Mucosa of gallbladder (tissue), 1 donor: ENCODE data around the gene GIGYF1. TPM values are rescaled to one million over a fixed set of nuclear protein-coding genes. Genes with fewer than 3 reads are reported as not detected.

Experiments
- DNase-seq: peaks from one replicate; pipeline ENCODE4 v3.0.0-alpha.2; 2020; ENCODE audit warnings: low spot score
- total RNA-seq: library from RNA; stranded (reverse); gene quantifications from one replicate; pipeline ENCODE4 v1.2.1, GENCODE V29; 2021
- donor health status: DM: no; HTN: no; CAD: no.

GIGYF1 gene
- total RNA-seq, 1 donor from 2014 or later: 56.2 TPM

- no peak for DNase-seq
Measured at GRCh38 chr7:100685049-100685605, 8.9 kb downstream of the GIGYF1 start.

- no peak for DNase-seq
Measured at GRCh38 chr7:100684534-100685042, 9.5 kb downstream of the GIGYF1 start.

DNA sequence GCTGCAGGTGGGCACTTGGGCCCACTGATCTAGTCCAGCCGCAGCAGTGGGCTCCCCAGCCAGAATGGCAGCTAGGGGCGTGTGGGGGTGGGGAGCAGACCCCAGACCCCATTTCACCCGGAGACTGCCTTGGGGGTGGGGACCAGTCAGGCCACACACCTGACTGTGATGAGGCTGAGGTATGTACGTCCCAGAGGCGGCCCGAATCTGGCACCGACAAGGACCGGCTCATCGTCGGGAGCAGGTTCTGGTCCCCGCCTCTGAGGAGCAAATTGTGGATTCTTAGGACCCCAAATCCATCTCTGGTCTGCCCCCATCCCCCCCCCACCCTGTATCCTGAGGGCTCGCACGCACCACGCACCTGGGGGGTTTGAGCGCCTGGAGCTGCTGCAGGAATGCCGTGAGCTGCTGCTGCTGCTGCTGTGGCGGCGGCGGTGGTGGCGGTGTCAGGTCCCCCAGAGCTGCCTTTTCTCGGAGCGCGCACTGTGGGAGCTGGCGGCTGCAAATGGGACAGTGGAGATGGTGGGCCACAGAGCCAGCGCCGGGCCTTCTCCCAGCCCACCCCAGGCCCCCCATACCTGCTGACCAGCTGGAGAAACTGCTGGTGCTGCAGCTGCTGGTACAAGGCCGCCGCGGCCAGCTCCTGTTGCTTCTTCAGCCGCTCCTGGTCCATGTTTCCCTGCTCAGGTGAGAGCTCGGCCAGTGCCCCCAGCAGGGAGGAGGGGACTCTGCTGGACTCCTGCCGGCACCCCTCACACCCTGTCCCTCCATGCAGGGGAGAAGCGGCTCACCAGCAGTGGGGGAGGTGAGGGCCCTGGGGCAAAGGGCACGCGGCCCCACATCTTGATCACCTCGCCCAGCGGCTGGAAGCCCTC lies 10.2 kb downstream of the GIGYF1 start:
- DNase-seq: no peak

DNA sequence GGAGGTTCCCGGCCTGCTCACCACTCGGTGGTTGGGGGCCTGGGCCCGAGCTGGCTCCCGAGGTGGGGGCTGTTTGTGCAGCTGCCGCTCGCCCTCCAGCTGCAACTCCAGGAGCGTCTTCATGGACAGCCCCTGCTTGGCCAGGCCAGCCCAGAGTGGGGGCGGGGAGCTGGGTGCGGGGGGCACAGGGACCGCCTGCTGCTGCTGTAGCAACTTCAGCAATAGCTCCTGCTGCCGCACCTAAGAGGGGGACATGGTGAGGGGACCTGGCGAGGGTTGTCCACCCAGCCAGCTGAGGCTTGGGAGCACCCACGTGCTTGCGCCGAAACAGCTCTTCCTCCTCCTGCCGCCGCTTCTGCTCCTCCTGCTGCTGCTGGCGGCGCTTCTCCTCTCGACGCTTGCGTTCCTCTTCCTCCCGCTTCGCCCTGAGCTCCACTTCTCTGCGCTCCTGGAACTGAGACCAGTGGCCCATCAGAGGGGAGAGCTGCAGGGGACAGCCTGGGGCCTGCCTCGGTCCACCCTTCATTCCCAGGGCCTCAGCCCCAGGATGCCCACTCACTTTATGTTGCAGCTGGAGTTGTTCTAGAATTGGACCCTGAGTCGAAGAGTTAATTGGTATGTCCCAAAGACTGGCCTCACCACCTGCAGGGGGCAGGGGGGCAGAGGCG lies 10.9 kb downstream of the GIGYF1 start:
- DNase-seq: no peak

DNA sequence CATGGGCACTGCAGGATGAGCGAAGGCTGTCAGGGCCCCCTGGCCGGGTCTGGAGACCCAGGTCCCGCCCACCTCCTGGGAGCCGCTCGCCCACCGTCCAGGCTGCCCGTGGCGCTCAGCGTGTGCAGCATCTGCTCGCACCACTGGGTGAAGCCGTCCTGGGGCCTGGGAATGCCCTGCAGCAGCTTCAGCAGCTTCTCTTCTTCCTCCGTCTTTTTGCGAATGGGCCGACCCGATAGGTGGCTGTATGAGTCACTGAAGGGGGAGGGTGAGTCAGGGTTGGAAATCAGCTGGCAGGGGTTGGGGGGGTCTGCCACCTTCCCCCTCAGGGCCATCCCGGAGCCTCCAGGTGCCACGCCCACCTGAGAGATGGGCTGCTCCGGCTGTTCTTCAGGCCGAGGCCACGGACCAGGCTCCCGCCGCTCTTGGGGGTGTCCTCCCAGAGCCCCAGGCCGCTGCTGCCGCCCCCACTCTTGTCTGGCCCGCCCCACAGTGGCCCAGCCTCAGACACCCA lies 11.8 kb downstream of the GIGYF1 start:
- DNase-seq: no peak

- no peak for DNase-seq
Measured at GRCh38 chr7:100681491-100682227, 12.4 kb downstream of the GIGYF1 start.

DNA sequence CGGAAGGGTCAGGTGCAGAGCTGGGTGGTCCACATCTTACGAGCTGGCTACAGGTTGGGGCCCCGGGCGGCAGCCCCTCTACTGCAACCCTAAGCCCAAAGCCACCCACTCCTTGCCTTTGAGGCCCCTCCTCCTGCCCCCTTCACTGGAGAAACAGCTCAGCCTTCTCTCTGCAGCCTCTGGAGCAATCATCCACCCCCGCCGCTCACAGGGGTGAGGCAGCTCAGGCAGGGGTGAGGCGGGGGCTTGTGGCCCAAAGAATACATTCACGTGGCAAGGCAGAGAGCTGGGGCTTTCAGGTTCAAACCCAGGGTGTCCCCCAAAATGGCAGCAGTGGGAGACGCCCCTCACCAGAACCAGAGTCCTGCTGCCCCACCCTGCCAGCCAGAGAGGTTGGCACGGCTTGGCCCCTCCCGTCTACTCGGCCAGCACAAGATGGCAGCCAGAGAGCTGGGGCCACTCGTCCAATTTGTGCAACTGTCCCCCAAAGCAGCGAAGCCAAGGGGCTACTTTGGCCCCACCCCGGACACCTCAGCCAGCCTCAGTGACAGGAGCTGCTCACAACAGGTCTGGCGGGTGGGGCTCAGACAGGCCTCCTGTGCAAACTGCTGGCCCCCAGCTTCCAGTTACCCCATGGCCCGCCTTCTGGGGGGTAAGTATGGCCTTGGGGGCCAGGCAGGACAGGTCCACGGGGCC lies 13.3 kb downstream of the GIGYF1 start:
- DNase-seq: no peak

DNA sequence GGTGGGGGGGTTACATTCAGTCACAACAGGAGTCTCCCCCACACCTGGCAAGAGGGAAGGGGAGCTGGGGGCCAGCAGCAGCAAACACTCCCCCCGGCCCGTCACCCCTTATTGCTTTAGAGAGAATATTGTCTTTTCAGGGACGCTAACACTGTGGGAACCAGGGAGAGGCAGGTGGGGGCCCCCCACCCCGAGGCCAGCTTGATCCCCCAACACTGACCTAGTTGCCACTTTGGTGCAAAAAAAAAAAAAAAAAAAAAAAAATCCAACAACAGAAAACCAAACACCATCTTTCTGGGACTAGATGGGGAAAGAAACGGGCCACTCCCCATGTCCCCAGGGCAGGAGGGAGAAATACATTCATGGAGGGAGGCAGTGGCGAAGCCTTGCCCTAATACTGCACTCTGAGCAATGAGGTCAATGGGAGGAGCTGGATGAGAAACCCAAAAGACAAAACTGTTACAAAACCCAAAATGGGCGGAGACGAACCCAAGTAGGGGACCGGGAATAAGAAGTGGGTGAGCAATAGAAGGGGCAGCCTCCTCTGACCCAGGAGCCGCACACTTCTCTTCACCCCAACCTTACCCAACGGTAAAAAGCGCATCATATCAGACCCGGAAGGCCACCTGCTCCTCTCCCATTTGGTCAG lies 14.0 kb downstream of the GIGYF1 start:
- DNase-seq: no peak

GRCh38 chr7:100679129-100679926 lies 14.7 kb downstream of the GIGYF1 start:
- no peak for DNase-seq

DNA sequence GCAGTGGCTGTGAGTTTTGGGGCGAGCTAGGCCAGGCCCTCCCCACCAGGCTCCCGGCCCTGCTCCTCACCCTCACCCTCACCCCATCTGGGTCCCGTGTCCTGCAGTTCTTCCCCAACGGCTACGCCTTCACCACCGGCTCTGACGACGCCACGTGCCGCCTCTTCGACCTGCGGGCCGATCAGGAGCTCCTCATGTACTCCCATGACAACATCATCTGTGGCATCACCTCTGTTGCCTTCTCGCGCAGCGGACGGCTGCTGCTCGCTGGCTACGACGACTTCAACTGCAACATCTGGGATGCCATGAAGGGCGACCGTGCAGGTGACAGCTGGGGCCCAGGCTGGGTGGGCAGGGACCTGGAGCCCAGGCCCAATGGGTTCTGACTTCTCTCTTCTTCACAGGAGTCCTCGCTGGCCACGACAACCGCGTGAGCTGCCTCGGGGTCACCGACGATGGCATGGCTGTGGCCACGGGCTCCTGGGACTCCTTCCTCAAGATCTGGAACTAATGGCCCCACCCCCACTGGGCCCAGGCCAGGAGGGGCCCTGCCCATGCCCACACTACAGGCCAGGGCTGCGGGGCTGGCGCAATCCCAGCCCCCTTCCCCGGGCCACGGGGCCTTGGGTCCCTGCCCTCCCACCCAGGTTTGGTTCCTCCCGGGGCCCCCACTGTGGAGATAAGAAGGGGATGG lies 15.6 kb downstream of the GIGYF1 start:
- no peak for DNase-seq

- DNase-seq: no peak
Measured at GRCh38 chr7:100677308-100678267, 16.5 kb downstream of the GIGYF1 start.

GRCh38 chr7:100676501-100677306 lies 17.3 kb downstream of the GIGYF1 start:
- no peak for DNase-seq

GRCh38 chr7:100675581-100676350 lies 18.3 kb downstream of the GIGYF1 start:
- DNase-seq: peak; percentile 76

DNA sequence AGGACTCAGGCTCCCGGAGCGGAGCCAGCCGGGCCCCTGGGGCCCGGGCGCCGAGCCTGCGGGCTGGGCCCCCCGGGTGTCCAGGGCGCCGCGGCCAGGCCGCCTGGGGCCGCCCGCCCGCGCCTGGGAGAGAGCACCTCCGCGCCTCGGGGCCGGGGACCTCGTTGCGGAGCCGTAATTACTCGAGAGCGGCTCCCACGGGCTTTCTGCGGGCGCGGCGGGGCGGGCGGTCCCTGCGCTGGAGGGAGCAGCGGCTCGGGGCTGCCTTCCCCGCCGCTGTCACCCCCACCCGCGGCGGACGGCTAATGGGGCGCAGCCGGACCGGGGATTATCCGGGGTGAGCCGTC lies 19.0 kb downstream of the GIGYF1 start:
- DNase-seq: no peak

- DNase-seq: no peak
Measured at GRCh38 chr7:100674411-100675104, 19.5 kb downstream of the GIGYF1 start.

GRCh38 chr7:100673942-100674410 lies 20.1 kb downstream of the GIGYF1 start:
- no peak for DNase-seq
